ENCODE results near the gene SOSTDC1.
"Not testable (repeated sequence)": the region's sequence is repeated elsewhere in the genome, so short reads cannot be mapped to it uniquely, and the experiment has no call there.

The SOSTDC1 gene

DNA sequence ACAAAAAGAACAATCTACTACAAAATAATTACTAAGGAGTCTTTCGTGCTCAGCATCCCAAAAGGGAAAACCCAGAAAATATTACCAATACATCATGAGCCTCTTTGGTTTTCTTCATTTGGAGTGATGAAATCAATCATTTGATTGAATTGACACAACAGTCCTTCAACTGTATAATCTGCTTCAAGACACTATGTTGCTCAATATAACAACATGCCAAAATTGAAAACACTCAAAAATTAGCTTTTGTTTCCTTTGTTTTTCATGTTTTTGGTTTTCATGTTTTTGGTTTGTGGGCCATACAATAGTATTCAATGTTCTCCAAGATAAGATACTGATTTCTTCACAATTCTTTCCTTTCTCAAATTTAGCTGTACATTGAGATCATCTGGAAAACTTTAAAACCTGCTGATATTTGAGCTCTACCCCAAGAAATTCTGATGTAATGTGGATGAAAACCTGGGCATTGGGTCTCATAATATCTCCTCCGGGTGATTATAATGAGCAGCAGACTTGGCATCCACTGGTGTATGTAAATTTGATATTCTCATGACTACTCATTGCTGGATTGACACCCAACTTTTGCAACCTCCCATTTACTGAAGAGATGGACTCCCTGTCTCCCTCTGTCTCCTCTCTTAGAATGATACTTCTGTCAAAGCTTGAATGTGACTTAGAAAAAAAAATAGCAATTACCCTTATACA lies 4.6 kb downstream of the SOSTDC1 start:
- no peak for ATAC-seq

DNA sequence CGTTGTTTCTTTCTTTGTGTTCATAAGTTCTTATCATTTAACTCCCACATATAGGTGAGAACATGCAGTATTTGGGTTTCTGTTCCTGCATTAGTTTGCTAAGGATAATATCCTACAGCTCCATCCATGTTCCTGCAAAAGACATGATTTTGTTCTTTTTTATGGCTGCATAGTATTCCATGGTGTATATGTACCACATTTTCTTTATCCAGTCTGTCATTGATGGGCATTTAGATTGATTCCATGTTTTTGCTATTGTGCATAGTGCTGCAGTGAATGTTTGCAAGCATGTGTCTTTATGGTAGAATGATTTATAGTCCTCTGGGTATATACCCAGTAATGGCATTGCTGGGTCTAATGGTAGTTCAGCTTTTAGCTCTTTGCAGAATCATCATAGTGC lies 9.2 kb downstream of the SOSTDC1 start:
- not testable (repeated sequence) for ATAC-seq

DNA sequence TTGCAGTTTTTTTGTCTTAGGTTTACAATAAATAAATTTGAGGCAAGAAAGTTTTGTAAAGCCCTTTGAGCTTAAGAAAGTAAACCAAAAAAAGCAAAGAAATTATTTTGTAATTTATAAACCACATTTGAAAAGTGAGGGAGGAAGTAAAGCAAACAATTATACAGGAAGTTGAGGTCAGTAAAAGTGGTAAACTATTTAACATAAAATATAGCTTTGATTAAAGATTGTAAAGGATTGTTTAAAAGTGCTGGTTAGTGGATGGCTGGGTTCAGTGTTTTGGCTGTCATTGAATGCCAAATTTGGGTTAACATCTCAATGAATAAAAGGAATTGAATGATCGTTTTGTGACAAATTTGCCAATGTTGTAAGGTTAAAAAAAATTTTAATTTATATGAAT lies 9.9 kb downstream of the SOSTDC1 start:
- no peak for ATAC-seq

DNA sequence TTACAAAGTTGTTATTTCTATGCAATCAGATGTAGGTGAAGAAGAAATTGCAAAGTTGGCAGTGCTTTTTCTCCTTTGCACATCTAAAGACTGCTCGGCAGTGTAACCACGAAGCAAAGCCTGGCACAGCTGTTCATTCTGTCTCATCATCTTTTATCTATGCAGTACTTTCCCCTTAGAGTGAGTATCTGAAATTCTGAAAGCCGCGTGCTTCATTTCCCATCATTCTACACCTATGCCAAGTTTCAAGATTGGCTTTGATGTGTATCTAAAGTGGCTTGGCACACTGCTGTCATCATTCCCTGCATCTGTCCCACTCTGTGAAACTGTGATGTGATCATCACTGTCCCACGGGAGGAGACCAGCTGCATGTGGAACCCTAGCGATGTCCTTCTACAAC lies 15.2 kb downstream of the SOSTDC1 start:
- no peak for ATAC-seq

DNA sequence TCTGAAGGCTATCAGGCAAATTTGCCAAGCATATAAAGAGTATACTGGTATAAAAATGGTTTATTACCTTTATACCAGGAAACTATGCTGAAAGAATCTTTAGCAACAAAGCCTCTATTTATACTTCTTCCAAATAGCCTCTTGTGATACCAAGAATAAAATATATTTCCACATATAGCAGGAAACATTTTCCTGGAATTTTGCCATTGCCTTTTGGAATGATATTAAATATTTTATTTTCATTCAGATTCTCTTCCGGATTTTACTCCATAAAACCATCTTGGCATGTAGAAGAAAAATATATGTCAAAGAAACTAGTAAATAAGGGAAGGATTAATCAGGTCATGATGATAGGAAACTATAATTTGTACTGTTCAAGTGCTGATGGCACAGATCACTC lies 17.7 kb downstream of the SOSTDC1 start:
- no peak for ATAC-seq

DNA sequence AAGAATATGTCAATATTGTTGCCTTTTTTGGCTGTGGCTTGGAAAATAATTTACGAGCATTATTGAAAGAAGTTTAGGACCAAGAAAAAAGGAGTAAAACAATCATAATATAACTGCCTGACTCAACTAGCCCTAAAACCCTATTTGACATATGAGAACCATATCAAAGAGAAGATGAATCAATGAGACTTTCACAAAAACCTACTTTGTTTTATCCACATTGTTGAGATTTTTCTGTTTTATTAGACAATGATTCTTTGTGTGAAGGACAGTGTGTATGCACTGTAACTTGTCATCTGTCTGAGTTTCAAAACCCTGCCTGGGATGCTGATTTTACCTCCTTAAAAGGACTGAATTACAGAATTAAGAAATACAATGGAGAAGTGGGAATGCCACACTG lies 19.0 kb downstream of the SOSTDC1 start:
- no peak for ATAC-seq

DNA sequence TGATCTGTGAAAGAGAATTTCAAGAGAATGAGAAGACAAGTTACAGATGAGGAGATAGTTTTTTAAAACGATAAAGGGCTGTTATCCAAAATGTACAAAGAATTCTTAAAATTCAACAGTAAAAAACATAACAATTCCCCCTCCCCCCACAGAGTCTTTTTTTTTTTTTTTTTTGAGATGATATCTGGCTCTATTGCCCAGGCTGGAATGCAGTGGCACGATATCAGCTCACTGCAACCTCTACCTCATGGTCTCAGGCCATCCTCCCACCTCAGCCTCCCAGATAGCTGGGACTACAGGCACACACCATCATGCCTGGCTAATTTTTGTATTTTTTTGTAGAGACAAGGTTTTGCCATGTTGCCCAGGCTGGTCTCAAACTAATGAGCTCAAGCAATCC lies 21.7 kb downstream of the SOSTDC1 start:
- not testable (repeated sequence) for ATAC-seq

DNA sequence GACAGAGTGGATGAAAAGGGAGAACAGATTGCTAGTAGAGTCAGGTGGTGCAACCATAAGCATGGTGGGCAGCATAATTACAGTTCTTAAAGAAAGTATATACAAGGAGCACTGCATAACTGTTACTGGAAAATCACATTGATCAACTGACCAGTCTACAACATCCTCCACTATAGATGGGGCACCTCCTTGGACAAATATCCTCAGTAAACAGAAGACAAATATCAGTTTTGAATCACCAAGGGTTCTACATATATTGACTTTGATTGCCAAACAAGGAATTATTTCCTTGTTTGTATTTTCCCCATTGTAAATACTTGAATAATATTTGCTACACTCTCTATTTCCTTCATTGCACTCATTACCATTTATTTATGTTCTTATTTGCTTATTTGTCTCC lies 26.6 kb downstream of the SOSTDC1 start:
- ATAC-seq: no peak

DNA sequence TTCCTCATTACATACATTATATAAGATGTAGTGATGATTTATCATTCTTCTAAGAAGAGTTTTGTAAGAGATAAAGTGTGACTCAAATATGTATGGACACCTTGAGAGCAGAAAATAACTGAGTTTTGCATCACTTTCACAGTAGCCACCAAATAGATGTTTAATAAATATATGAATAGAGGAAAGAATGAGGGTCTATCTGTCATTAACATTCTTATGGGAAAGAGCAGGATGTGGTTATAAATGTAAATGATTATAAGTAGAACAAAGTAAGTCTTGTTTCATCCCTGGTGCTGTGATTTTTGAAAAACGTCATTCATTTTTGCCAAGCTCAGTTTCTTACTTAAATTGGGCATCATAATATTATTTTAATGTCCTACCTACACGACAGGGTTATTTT lies 29.2 kb downstream of the SOSTDC1 start:
- ATAC-seq: no peak

DNA sequence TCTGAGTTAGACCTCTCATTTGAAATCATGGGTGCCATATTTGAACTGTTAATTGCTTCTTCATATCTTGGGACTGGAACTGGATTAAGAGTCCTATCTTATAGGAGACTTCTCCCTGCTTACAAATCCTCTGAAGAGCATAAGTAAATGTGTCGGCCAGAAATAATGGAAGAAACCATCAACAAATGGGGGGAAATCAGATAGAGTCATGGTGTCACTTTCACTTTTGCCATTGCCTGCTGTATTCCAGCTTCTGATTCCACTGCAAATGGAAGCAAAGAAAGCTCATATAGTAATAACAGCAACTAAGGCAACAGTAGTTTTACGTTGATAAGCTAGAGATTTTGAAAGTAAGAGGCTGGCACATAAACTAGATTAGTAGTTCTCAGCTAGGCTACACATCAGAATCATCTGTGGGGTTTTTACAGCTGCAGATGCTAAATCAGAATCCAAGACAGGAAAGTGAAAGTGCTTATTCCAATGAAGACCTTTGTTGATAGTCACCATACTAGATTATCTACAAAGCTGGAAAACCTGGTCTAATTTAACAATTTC lies 31.9 kb downstream of the SOSTDC1 start:
- no peak for ATAC-seq

DNA sequence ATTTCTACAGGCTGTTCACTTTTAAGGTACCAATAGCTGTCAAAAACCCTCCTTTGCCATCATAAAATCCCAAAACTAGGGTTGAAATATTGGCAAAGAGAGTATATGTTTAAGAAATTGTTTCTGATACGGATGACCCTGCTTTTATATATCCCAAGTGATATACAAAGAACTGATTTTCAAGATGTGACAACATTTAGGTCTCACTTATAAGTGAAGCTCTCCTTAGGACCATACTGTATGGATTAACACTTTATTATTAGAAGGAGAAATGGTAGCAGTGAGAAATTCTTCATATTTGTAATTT lies 33.2 kb downstream of the SOSTDC1 start:
- no peak for ATAC-seq

DNA sequence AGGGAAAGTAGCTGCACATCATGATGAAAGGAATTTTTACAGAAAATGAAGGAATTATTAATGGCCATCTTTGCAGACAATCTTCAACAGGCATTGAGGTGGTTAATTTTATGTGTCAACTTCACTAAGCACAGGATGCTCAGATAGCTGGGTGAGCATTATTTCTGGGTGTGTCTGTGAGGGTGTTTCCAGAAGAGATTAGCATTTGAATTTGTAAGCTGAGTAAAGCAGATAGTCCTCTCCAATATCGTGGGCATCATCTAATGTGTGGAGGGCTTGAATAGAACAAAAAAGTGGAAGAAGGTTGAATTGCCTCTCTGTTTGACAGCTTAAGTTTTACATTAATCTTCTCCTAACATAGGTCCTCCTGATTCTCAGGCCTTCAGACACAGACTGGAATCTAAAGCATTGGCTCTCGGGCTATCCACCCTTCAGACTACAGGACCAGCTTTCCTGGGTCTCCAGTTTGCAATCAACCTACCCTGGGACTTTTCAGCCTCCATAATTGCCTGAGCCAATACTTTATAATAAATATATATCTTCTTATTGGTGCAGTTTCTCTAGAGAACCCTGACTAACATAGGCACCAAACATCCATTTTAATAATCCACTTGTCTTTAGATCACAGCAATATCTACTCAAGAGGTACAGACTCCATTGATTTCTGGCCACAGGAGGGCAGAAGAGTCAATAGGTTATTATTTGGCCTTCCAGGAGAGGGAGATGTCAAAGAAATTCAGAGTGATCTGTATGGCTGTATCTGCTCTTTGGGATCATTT lies 33.7 kb downstream of the SOSTDC1 start:
- peak in 1 of 2 donors; percentile 56 for ATAC-seq

DNA sequence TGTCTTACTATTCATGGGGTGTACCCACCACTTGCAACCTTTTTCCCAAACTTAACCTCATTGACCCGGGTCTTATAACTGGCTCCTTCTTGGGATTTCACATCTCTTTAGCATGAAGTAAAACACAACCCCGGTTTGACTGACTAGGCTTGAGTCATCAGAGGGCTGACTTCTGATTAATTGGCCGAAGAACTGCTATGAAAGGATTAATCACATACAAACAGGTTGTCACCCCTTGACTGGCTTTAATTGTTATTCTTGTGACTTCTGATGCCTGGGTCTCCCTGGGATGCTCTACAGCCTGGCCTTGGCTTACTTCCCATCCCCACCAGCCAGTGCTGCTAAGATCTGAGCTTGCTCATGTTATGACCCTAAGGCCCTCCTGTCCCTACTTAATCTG lies 35.4 kb downstream of the SOSTDC1 start:
- ATAC-seq: no peak

DNA sequence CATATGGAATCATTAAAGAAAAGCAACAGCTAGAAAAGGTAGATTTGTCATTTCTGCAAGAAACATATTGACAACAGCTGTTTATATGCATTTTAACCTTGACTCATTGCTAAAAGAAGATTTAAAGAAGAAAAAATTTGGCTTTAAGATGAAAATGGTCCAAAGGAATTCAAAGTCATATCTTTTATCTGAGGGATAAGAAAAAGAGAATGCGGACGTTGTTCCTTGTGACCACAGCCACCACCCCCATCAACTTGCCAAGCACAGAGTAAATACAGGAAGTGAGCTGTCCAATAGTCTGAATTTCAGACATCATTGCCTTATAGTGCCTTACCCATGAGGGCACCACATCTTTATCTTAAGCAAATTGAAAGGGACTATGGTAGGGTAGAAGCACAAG lies 36.9 kb downstream of the SOSTDC1 start:
- ATAC-seq: no peak

DNA sequence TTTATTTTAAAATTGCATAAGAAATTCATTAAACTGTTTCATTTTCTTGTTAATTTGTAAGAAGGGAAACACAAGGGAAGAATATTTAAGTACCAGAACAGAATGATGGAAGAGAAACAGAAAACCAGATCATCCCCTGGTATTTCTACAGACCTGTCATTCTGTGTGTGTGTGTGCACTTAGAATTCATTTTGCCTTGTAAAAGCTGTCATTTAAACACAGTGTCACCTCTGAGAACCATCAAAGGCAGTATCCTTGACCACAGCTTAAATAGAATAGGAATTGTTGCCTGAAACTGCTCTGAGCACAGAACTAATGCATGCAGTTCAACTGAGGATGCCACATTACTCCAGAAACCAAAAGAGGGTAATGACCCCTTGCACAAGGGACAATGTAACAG lies 37.4 kb downstream of the SOSTDC1 start:
- no peak for ATAC-seq

DNA sequence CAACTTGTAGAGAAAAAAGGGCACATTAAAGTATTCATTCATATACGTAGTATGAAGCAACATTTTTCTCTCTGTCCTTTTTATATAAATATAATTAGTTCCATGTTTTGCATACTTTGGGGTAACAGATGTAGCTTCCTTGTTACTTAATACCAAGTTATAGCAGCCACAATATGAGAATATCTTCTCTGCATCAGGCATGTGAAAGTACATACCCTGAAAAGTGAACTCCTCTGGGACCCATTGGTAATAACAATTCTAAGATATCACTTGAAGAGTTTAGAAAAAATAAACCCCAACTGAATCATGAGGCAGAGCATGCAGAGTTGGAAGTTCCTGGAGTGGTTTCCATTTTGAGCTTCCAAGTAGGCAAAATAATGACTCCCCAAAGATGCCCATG lies 41.8 kb downstream of the SOSTDC1 start:
- no peak for ATAC-seq

DNA sequence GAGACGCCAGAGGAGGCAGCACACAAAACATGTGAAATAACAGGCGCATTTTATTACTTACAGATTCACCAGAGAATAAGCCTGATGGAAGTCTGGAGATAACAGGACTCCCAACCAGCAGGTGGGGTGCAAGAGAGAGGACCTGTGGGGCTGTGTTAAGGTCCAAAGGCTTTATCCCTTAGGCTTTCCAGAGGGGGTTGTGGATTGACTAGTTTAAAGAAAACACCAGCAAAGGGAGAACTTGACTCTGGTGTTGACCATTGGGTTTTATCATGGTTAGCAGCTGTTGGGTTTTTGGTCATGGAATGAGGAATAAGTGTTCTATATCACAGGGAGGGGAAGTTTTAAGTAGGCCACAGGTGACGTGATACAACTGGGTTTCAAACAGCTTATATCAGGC lies 42.6 kb downstream of the SOSTDC1 start:
- no peak for ATAC-seq

DNA sequence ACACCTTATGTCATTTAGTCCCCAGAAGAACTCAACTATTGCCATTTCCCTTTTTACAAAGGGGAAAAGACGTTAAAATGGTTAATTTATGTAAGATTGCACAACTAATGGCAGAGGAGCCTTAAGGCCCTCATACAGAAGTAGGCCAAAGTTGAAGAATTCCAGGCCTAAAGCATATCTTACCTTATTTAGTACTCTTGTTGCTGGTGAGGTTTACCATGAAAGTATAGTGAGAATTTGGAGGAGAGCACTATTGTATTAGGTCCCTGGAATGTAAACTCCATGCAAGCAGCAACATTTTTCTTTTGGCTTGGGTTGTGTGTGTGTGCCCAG lies 43.5 kb downstream of the SOSTDC1 start:
- ATAC-seq: no peak

DNA sequence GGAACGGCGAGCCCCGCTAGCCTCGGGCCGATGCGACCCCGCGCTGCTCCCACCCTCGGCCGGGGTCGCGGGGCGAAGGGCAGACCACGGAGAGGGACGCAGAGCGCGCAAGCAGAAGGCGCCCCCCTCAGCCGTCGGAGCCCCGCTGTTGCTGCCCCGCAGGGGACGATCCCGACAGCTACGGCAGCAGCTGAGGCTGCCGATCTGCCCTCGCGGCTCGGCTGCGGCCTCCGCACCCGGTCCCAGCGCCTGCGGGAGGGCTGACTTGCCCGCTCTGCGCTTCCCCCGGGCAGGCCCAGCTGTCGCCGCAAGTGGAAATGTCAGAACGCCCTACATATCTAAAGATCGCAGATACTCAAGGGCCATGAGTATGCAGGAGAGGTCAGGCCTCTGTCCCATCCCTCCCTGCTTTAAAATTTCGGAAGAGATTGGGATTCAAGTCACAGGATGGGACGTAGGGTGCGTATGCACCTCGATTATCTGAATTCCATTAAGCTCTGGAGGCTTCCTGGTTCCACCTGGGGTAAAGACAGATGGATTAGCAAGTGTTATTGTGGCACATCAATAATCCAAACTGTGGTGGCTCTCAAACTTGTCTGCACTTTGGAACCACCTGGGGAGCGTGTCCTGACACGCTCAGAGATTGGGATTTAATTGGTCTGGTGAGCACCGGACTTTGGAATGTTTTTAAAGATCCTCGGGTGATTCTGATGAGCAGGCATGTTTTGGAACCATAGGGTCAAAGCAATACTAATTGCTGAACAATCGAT lies 44.0 kb downstream of the SOSTDC1 start, which contains the start of gene CRPPA:
Gene CRPPA (minus strand): TSS at position 206 of the 770 bp plus-strand sequence. CDS start 216 bp downstream, outside the sequence.
- ATAC-seq: peak; percentile 9 to 22

DNA sequence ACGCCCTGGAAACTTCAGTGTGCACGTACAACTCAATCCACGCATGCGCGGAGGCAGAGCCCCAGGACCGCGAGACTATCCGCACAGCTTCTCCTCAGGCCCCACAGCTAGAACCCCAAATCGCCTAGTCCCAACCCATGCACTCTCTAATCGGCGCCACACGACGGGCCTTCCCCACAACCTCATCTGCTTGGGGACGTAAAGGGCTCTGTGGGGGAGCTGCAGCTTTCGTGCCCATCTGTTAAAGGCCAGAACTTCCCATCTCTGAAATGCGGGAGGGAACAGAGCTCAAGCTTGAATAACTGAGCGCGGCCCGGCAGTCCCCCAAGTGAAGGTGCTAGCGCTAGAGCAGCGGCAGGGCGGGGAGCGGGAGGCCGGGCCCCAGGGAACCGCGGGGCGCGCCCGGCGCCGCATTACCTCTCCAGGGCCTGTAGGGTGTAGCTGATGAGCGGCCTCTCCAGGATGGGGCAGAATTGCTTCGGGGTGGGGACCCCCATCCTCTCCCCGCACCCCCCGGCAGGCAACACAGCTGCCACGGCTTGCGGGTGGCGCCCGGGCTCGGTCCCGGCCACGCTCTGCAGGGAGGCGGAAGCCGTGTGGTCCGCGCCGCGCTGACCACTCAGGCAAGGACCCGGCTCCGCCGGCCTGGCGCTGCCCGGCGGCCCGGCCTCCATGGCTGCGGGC lies 44.7 kb downstream of the SOSTDC1 start:
- peak; percentile 82 to 90 for ATAC-seq

DNA sequence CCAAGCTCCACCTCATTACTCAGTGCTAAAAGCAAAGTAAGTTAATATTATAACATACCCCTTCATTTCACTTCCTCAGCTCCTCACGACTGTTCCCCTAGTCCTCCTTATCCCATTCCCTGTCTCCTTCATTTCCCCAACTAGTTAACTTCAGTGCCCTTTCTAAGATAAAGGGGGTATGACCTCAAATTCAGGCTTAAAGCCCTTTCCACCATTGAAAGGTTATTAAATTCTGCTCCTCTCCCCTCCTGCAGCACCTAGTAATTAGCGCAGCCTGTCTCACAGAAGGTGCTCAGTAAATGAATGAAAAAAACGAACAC lies 45.2 kb downstream of the SOSTDC1 start:
- no peak for ATAC-seq

DNA sequence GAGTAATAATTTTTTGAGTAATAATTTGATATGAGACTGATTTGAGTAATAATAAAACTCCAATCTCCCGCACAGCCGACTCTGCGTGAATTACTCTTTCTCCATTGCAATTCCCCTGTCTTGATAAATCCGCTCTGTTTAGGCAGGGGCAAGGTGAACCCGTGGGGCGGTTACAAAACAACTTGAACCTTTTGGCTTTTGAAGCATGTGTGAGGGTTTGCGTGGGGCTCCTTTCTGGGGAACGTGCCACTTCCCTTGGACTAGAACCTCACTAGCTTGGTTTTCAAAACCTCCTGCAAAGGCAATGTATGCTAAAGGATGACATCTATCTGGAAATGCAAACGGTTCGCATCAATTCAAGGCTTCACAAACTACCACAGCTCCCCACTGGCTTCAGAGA lies 45.7 kb downstream of the SOSTDC1 start:
- ATAC-seq: no peak

DNA sequence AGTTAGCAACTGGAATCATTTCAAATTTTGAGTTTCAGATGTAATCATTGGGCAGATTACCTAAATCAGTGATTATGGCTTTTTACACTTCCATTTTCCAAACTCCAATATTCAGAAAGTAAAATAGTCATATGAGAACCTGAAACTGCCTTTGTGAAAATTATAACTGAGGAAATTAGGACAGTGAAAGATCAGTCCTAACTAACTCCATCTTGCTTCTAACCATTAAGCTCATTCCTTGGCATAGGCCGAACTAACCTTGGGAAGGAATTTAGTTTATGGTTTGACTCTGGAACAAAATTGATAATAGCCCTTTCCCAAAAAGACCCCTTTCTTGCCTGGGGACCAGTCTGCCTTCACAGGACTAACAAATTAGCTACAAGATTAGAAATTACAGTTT lies 46.4 kb downstream of the SOSTDC1 start:
- ATAC-seq: no peak
